Adrenal gland (tissue), 12 donors: Measurements from ENCODE around the gene CCDC85C. TPM values are rescaled to one million over a fixed set of nuclear protein-coding genes. Genes with fewer than 3 reads are reported as not detected.

Experiments
- DNase-seq, 7 donors: peaks; one replicate each; pipeline ENCODE4 v3.0.0-alpha.2; 2019 to 2020
- H3K27ac ChIP-seq, 5 donors: fragments of 200-600 bp; sonication (generic) in 4 of 5; 1 replicate in 3 of 5; 2 replicates in 2 of 5; pipeline versions ENCODE4 v1.5.1 to v1.8.0; 2016 to 2020; ENCODE audit warnings: mild to moderate bottlenecking in 1 of 5
- H3K27me3 ChIP-seq: fragments of 200-600 bp; 2 replicates; pipeline ENCODE4 v1.8.0; 2021
- H3K36me3 ChIP-seq, 2 donors: fragments of 200-600 bp; replicated peaks in 1 of 2; 1 replicate in 1 of 2; 2 replicates in 1 of 2; pipeline versions ENCODE4 v1.5.1 to v1.8.0; 2018 to 2022
- H3K4me1 ChIP-seq, 2 donors: fragments of 200-600 bp; replicated peaks in 1 of 2; 1 replicate in 1 of 2; 2 replicates in 1 of 2; pipeline versions ENCODE4 v1.5.1 to v1.8.0; 2018 to 2021
- H3K4me3 ChIP-seq, 4 donors: fragments of 200-600 bp; sonication (generic) in 3 of 4; one replicate each; pipeline ENCODE4 v1.5.1; 2016 to 2018
- H3K9me3 ChIP-seq, 3 donors: fragments of 200-600 bp; sonication (generic) in 1 of 3; replicated peaks in 1 of 3; 1 replicate in 2 of 3; 2 replicates in 1 of 3; pipeline versions ENCODE4 v1.5.1 to v1.8.0; 2016 to 2021
- POLR2A ChIP-seq, 2 donors: fragments of 450-650 bp; IDR thresholded peaks; one replicate each; pipeline ENCODE4 v1.6.1; 2017; ENCODE audit warnings: antibody characterized with exemption in 2 of 2, mild to moderate bottlenecking in 2 of 2, moderate library complexity in 1 of 2
- WGBS, 4 donors: extraction: QIAGEN DNeasy Blood & Tissue Kit in 2 of 4; methylation state at CpG; one replicate each; pipeline versions ENCODE4 v1.1.5 to v1.1.7; 2013 to 2017; 5-methylcytosine and 5-hydroxymethylcytosine counted together
- intact Hi-C, 2 donors: fragments of 100-400 bp; cut with DNase I; formaldehyde crosslinking; loops; one replicate each; pipeline versions ENCODE4 v1.14.1 to v1.15.0; 2022 to 2023
- polyA plus RNA-seq, 3 donors: library from polyadenylated mRNA; stranded (reverse); fragments of 200-250 nt in 2 of 3; fragments of 350-450 nt in 1 of 3; fragmentation: Illumina TruSeq in 1 of 3; extraction: RNeasy Lipid Tissue Mini Kit (QIAGEN cat#74804) in 1 of 3; gene quantifications; one replicate each; pipeline ENCODE4 v1.2.3, GENCODE V29; 2013 to 2014
- total RNA-seq, 9 donors: library from RNA; depleted of rRNA in 4 of 9; stranded (reverse); fragments of >200 nt in 4 of 9; fragments of 120-200 nt in 1 of 9; fragmentation: NEBNext Ultra II Directional in 1 of 9; extraction: Animal tissue kit (Norgen Biotek cat#: 25700) in 1 of 9; gene quantifications; one replicate each; pipeline versions ENCODE4 v1.1.0 to v1.2.4, GENCODE V29; 2013 to 2023
- TF ChIP-seq, protein P1 (sequence below), 6 experiments: fragments of 450-650 bp in 4 of 6; fragments of 200-600 bp in 2 of 6; sonication (generic) in 1 of 6; IDR thresholded peaks; 1 replicate in 5 of 6; 2 replicates in 1 of 6; pipeline versions ENCODE4 v1.5.1 to v1.8.0; 2016 to 2021; ENCODE audit warnings: antibody characterized with exemption in 6 of 6, mild to moderate bottlenecking in 2 of 6, moderate library complexity in 1 of 6
- donor health status: healthy with polysubstance abuse.
- donor health status: Bipolar disorder and iron deficiency.
- donor health status: DM: yes; HTN: yes; CAD: no.
- donor health status: DM: no; HTN: no; CAD: no.
- donor health status: DM: no; HTN: no; CAD: no.
- donor health status: DM: yes; HTN: yes; CAD: no.

CCDC85C gene
- total and polyA plus RNA-seq, 12 donors: 4.2 to 59.0 (median 37.9) TPM

DNA sequence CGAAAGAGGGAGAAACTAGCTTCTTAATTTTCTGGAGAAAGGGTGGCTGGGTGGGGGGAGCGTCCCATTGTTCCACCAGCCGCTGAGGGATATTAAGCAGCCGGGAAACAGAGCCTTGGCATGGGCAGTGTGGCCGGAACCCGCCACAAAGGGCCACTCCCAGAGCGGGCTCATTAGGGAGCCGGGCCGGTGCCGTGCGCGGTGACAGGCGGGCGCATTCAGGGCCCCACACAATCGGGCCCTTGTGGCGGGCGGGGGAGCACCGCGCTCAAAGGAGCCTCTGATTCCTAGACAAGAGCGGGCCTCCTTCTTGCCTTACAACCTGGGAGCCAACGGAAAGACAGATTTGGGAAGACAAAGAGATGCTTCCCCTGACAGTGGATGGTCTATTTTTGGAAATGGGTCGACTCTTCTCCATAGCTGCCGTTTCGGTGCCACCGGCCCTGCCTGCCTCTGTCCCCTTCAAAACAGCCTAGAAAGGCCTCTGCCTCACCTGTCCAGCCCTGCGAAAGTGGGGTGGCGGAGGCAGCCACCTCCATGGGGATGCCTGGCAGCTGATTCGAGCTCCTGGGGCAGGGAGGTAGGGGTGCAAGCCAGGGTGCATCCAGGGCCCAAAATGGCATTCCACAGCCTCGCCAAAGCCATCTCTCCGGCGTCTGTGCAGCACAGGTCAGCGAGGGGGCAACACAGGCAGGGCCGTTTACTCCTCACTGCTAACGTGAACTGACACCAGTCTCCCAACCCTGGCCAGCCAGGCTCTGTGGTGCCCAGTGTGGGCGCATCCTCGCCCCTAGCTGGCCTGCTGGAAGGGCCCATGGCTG lies 10.9 kb downstream of the CCDC85C start:
- TF ChIP-seq, protein P1, sequence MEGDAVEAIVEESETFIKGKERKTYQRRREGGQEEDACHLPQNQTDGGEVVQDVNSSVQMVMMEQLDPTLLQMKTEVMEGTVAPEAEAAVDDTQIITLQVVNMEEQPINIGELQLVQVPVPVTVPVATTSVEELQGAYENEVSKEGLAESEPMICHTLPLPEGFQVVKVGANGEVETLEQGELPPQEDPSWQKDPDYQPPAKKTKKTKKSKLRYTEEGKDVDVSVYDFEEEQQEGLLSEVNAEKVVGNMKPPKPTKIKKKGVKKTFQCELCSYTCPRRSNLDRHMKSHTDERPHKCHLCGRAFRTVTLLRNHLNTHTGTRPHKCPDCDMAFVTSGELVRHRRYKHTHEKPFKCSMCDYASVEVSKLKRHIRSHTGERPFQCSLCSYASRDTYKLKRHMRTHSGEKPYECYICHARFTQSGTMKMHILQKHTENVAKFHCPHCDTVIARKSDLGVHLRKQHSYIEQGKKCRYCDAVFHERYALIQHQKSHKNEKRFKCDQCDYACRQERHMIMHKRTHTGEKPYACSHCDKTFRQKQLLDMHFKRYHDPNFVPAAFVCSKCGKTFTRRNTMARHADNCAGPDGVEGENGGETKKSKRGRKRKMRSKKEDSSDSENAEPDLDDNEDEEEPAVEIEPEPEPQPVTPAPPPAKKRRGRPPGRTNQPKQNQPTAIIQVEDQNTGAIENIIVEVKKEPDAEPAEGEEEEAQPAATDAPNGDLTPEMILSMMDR (IDR thresholded peaks at IDR 0.05): no peak
- TF ChIP-seq POLR2A (IDR thresholded peaks at IDR 0.05): no peak
- Histone ChIP-seq H3K9me3 (no peaks in the 10 kb centered on the region), H3K36me3 (no peaks in the 10 kb centered on the region), H3K4me1 (peaks cover 41 to 67% of the 10 kb centered on the region in 2 donors), H3K27ac (no peak overlapping the region), H3K27me3 (no peaks in the 10 kb centered on the region), H3K4me3 (no peak overlapping the region)
- DNase-seq: no peak
- 83 to 91% (median 88%) methylated on average over 26 to 36 of the region's 36 CpGs for WGBS, 4 donors
- intact Hi-C loops: no loop called here

DNA sequence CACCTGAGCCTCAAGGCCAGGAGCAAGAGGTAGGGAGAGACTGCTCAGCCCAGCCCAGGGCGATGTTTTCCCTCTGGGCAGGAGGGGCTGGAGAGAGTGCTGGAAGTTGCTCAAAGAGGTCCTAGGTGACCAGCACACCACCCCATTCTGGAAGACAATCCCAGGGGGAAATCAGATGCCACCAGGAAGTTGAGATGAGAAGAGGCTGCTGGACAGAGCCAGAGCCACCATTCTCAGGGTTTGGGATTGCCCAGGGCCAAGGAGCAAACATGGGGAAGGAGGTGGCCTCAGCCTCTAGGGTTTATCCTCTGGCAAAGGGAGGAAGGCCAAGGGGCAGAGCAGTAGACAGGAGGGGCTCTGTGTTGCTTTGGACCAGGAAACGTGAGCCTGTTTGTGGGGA lies 11.6 kb downstream of the CCDC85C start:
- Histone ChIP-seq H3K27me3 (no peaks in the 10 kb centered on the region), H3K27ac (no peak overlapping the region), H3K4me1 (peaks cover 48 to 74% of the 10 kb centered on the region in 2 donors), H3K36me3 (no peaks in the 10 kb centered on the region), H3K4me3 (no peak overlapping the region), H3K9me3 (no peaks in the 10 kb centered on the region)
- no peak for DNase-seq
- 71 to 89% (median 73%) methylated on average over 2 of the region's 2 CpGs for WGBS, 4 donors
- intact Hi-C loops: no loop called here
- no peak for TF ChIP-seq POLR2A (IDR thresholded peaks at IDR 0.05)
- TF ChIP-seq, protein P1 (IDR thresholded peaks at IDR 0.05): no peak

DNA sequence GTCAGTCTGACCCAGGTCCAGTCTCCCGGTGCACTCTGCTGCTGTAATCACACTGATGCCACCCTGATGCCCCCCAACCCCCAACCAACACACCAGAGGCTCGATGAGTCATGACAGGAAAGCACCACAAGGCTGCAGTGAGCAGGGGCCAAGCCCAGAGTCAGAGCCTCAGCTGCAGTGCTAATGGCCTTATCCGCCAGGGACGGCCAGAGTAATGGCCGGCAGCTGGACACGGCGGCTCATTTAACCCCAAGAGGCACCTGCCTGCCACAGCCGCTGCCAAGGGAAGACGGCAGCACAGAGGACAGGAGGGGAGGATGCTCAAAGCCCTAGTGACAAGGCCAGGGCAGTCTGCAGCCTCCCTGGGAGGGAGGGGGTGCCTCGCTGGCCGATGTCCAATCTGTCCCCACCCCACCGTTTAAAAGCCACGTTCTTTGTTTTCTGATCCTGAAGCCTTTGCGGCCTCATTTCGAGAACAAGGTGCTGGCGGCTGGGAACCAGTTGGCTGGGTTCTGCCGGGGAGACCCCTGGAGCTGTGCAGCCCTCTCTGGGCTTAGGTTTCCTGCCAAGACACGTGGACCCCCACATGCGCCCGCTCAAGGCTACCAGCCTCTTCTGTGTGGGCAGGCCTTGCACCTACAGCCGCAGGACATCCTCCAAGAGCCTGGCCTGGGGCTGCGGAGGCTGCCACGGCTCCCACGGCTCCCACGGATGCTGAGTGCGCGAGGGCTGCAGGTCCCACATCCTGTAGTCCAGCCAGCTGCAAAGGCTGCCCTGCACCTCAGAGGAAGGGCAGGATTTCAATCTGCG lies 13.1 kb downstream of the CCDC85C start:
- H3K4me3 ChIP-seq: peak overlapping the region in 1 of 4 donors; percentile 4
- H3K9me3 ChIP-seq: no peaks in the 10 kb centered on the region
- peak overlapping the region in 4 of 5 donors; percentile 6 to 88 (median 74) for H3K27ac ChIP-seq
- intact Hi-C loops: no loop called here
- no peaks in the 10 kb centered on the region for H3K36me3 ChIP-seq
- peaks cover 52 to 75% of the 10 kb centered on the region in 2 donors for H3K4me1 ChIP-seq
- TF ChIP-seq POLR2A (IDR thresholded peaks at IDR 0.05): peak in 1 of 2 donors; percentile 78
- TF ChIP-seq, protein P1 (IDR thresholded peaks at IDR 0.05): peak in 3 of 6 experiments; percentile 14 to 28 (median 25)
- H3K27me3 ChIP-seq: no peaks in the 10 kb centered on the region
- peak; percentile 84 to 94 (median 93) for DNase-seq
- WGBS, 4 donors: 21 to 47% (median 42%) methylated on average over 7 to 28 of the region's 28 CpGs
